Measurements from ENCODE around the gene HPGDS. TPM values are rescaled to one million over a fixed set of nuclear protein-coding genes. Genes with fewer than 3 reads are reported as not detected.
A peak's percentile ranks its signal among the peaks of the same experiment; 100 is the strongest.
"Not testable (repeated sequence)": the region's sequence is repeated elsewhere in the genome, so short reads cannot be mapped to it uniquely, and the experiment has no call there.

HPGDS gene
- total RNA-seq, 5 donors from 2014 or later (not counting 1 experiment from before 2014, with no cell fraction given) = 0.47 to 1.3 (median 1.2) TPM

DNA sequence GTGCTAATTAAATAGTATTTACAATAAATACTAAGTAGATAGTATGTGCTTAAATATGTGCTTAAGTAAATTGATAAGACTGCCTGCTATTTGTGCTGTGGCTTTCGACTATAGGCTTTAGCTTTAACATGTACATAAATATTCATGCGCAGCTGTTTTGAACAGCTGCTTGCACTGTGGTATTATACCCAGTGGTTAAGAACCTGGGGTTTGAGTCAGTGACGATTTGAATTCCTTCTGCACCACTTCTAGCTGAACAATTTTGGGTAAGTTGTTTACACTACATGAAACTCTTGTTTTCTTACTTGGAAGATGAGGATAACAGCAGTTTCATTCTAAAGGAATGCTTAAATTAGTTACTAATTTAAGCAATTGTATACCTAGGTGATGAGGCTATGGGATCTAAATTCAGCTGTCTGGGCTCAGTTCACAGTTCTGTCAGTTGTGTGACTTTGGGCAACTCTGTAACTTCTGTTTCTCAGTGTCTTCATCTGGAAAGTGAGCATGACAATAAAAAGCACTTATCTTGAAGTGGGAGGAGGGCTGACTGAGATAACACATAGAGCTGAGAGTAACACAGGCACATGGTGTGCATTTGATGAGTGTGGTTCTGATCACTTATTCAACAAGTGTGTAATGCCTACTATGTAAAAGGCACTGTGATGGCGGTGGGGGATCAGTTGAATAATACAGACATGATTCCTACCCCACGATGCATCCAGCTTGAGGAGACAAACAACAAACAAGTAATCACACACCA is 37.0 kb downstream of the HPGDS start:
- Histone ChIP-seq H3K4me3 (ENCODE audit: control insufficient read depth in 1 of 2, extremely low read depth in 1 of 2, low read length in 1 of 2) (no peak overlapping the region), H3K4me1 (ENCODE audit: control insufficient read depth in 1 of 2, extremely low read depth in 1 of 2, insufficient read depth in 2 of 2, low read length in 2 of 2) (no peaks in the 10 kb centered on the region), H3K27me3 (replicated peaks in 1 of 2; ENCODE audit: control insufficient read depth in 2 of 2, extremely low read depth in 1 of 2, insufficient read depth in 2 of 2, low read length in 1 of 2) (no peaks in the 10 kb centered on the region), H3K36me3 (ENCODE audit: control insufficient read depth in 2 of 2, extremely low read depth in 1 of 2, insufficient read depth in 1 of 2, low read length in 1 of 2) (no peaks in the 10 kb centered on the region), H3K9me3 (no peaks in the 10 kb centered on the region), H3K27ac (ENCODE audit: low read length) (no peak overlapping the region)
- POLR2A ChIA-PET = no interaction called here
- ATAC-seq (replicated peaks in 1 of 4) (no peak), DNase-seq (no peak)
- peaks cover 0 to 3% (median 0%) of the 10 kb centered on the region in 3 donors for H3K9me3 Mint-ChIP-seq
- no peaks in the 10 kb centered on the region for H3K4me1 Mint-ChIP-seq
- no peaks in the 10 kb centered on the region for H3K27me3 Mint-ChIP-seq
- H3K4me3 Mint-ChIP-seq = no peak overlapping the region
- 80% methylated on average over 1 of the region's 5 CpGs for WGBS (ENCODE audit: insufficient coverage)
- no peaks in the 10 kb centered on the region for H3K36me3 Mint-ChIP-seq
- CTCF ChIA-PET = no interaction called here
- H3K27ac Mint-ChIP-seq = no peak overlapping the region

- no peak overlapping the region for H3K4me3 ChIP-seq (ENCODE audit: control insufficient read depth in 1 of 2, extremely low read depth in 1 of 2, low read length in 1 of 2)
- no peaks in the 10 kb centered on the region for H3K27me3 ChIP-seq (replicated peaks in 1 of 2; ENCODE audit: control insufficient read depth in 2 of 2, extremely low read depth in 1 of 2, insufficient read depth in 2 of 2, low read length in 1 of 2)
- CTCF ChIA-PET = interaction anchor here in 1 of 2 donors (0.5 kb wide), 1 partner anchor 29 kb away, joined by 8 read pairs; no protein-coding TSS in a partner anchor
- Mint-ChIP-seq H3K4me1 (no peaks in the 10 kb centered on the region), H3K4me3 (no peak overlapping the region), H3K36me3 (no peaks in the 10 kb centered on the region), H3K9me3 (no peaks in the 10 kb centered on the region), H3K27me3 (no peaks in the 10 kb centered on the region), H3K27ac (no peak overlapping the region)
- no peaks in the 10 kb centered on the region for H3K9me3 ChIP-seq
- H3K27ac ChIP-seq (ENCODE audit: low read length) = no peak overlapping the region
- peak in 1 of 35 experiments; percentile 45 for DNase-seq
- WGBS (ENCODE audit: insufficient coverage) = no CpG with 5 or more reads among the region's 2 CpGs
- ATAC-seq (replicated peaks in 1 of 4) = peak in 1 of 4 experiments; percentile 33
- H3K4me1 ChIP-seq (ENCODE audit: control insufficient read depth in 1 of 2, extremely low read depth in 1 of 2, insufficient read depth in 2 of 2, low read length in 2 of 2) = no peaks in the 10 kb centered on the region
- POLR2A ChIA-PET = no interaction called here
- H3K36me3 ChIP-seq (ENCODE audit: control insufficient read depth in 2 of 2, extremely low read depth in 1 of 2, insufficient read depth in 1 of 2, low read length in 1 of 2) = no peaks in the 10 kb centered on the region
These were observed 38.2 kb downstream of the HPGDS start for GRCh38 chr4:94304365-94304971.

GRCh38 chr4:94302191-94302590 is 40.4 kb downstream of the HPGDS start:
- Histone ChIP-seq H3K27ac (ENCODE audit: low read length) (no peak overlapping the region), H3K4me3 (ENCODE audit: control insufficient read depth in 1 of 2, extremely low read depth in 1 of 2, low read length in 1 of 2) (no peak overlapping the region), H3K27me3 (replicated peaks in 1 of 2; ENCODE audit: control insufficient read depth in 2 of 2, extremely low read depth in 1 of 2, insufficient read depth in 2 of 2, low read length in 1 of 2) (no peaks in the 10 kb centered on the region), H3K9me3 (no peaks in the 10 kb centered on the region), H3K36me3 (ENCODE audit: control insufficient read depth in 2 of 2, extremely low read depth in 1 of 2, insufficient read depth in 1 of 2, low read length in 1 of 2) (no peaks in the 10 kb centered on the region), H3K4me1 (ENCODE audit: control insufficient read depth in 1 of 2, extremely low read depth in 1 of 2, insufficient read depth in 2 of 2, low read length in 2 of 2) (no peaks in the 10 kb centered on the region)
- DNase-seq (no peak), ATAC-seq (replicated peaks in 1 of 4) (no peak)
- Mint-ChIP-seq H3K4me1 (no peaks in the 10 kb centered on the region), H3K27ac (no peak overlapping the region), H3K36me3 (no peaks in the 10 kb centered on the region), H3K27me3 (no peaks in the 10 kb centered on the region), H3K4me3 (no peak overlapping the region), H3K9me3 (no peaks in the 10 kb centered on the region)
- WGBS (ENCODE audit: insufficient coverage) = no CpG with 5 or more reads among the region's 2 CpGs
- ChIA-PET POLR2A (interaction anchor here (0.5 to 0.6 kb wide), 2 partner anchors 24 to 47 kb away, joined by 3 read pairs; no protein-coding TSS in a partner anchor), CTCF (interaction anchor here in 1 of 2 donors (1.1 kb wide), 1 partner anchor 87 kb away, joined by 4 read pairs; no protein-coding TSS in a partner anchor)

DNA sequence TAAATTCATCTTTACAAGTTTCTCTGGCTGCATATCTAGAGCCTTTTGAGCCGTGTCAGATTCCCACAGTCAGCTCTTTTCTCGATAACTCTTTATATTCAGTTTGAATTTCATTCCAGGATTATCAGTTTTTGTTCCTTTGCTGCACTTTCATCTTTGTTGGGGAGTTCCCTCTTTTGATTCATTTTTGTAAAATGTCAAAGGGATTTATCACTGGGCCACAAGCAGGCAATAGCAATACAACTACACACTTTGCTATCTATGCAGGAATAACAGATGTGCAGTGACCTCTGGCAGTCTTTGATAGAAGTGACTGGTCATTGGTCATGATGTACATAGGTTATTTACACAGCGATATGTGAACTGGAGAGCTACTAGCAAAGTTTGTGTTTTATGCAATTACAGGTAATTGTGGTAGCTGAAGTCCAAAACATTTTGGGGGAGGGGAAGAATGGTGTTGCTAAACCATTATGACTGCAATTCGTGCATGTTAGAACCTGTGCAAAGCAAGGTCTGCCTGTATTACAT is 43.8 kb downstream of the HPGDS start:
- Histone ChIP-seq H3K27me3 (replicated peaks in 1 of 2; ENCODE audit: control insufficient read depth in 2 of 2, extremely low read depth in 1 of 2, insufficient read depth in 2 of 2, low read length in 1 of 2) (no peaks in the 10 kb centered on the region), H3K4me3 (ENCODE audit: control insufficient read depth in 1 of 2, extremely low read depth in 1 of 2, low read length in 1 of 2) (no peak overlapping the region), H3K36me3 (ENCODE audit: control insufficient read depth in 2 of 2, extremely low read depth in 1 of 2, insufficient read depth in 1 of 2, low read length in 1 of 2) (no peaks in the 10 kb centered on the region), H3K9me3 (no peaks in the 10 kb centered on the region), H3K27ac (ENCODE audit: low read length) (no peak overlapping the region), H3K4me1 (ENCODE audit: control insufficient read depth in 1 of 2, extremely low read depth in 1 of 2, insufficient read depth in 2 of 2, low read length in 2 of 2) (no peaks in the 10 kb centered on the region)
- no peaks in the 10 kb centered on the region for H3K9me3 Mint-ChIP-seq
- 92% methylated on average over 2 of the region's 4 CpGs for WGBS (ENCODE audit: insufficient coverage)
- H3K4me1 Mint-ChIP-seq = no peaks in the 10 kb centered on the region
- no peaks in the 10 kb centered on the region for H3K36me3 Mint-ChIP-seq
- no peak overlapping the region for H3K27ac Mint-ChIP-seq
- no peak overlapping the region for H3K4me3 Mint-ChIP-seq
- no peak for ATAC-seq (replicated peaks in 1 of 4)
- no peak for DNase-seq
- ChIA-PET POLR2A (no interaction called here), CTCF (no interaction called here)
- no peaks in the 10 kb centered on the region for H3K27me3 Mint-ChIP-seq

GRCh38 chr4:94295473-94295872 is 47.2 kb downstream of the HPGDS start:
- H3K27ac Mint-ChIP-seq; H3K9me3 Mint-ChIP-seq; H3K27me3 ChIP-seq (replicated peaks in 1 of 2; ENCODE audit: control insufficient read depth in 2 of 2, extremely low read depth in 1 of 2, insufficient read depth in 2 of 2, low read length in 1 of 2); ATAC-seq (replicated peaks in 1 of 4); POLR2A ChIA-PET; H3K9me3 ChIP-seq; H3K4me1 ChIP-seq (ENCODE audit: control insufficient read depth in 1 of 2, extremely low read depth in 1 of 2, insufficient read depth in 2 of 2, low read length in 2 of 2); H3K4me3 ChIP-seq (ENCODE audit: control insufficient read depth in 1 of 2, extremely low read depth in 1 of 2, low read length in 1 of 2); CTCF ChIA-PET; DNase-seq; H3K27ac ChIP-seq (ENCODE audit: low read length); H3K4me1 Mint-ChIP-seq; H3K4me3 Mint-ChIP-seq; H3K27me3 Mint-ChIP-seq: not testable (repeated sequence)
- H3K36me3 Mint-ChIP-seq = peaks cover 16% of the 10 kb centered on the region
- peaks cover 0 to 11% of the 10 kb centered on the region in 2 donors for H3K36me3 ChIP-seq (ENCODE audit: control insufficient read depth in 2 of 2, extremely low read depth in 1 of 2, insufficient read depth in 1 of 2, low read length in 1 of 2)
- WGBS (ENCODE audit: insufficient coverage) = 66% methylated on average over 5 of the region's 6 CpGs

DNA sequence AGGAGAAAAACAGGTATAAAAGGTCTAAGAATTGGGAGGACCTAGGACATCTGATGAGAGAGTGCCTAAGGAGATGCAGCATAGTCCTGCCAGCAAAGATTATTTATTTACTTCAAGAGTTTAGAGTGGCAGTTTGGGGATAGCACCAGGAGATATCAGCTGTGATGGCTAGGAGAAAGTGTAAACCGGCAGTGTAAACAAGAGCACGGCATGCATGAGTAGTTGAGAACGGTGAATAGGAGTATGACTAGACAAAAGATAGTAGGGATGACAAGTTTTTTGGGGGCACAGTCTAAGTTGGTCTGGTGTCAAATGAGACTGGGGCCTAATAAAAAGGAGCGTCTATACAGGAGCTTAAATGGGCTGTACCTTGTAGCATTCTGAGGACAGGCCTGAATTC is 48.7 kb downstream of the HPGDS start:
- H3K9me3 ChIP-seq; H3K27ac Mint-ChIP-seq; H3K4me3 Mint-ChIP-seq; ATAC-seq (replicated peaks in 1 of 4); H3K4me1 Mint-ChIP-seq; H3K27ac ChIP-seq (ENCODE audit: low read length); DNase-seq; H3K4me3 ChIP-seq (ENCODE audit: control insufficient read depth in 1 of 2, extremely low read depth in 1 of 2, low read length in 1 of 2); POLR2A ChIA-PET; H3K27me3 ChIP-seq (replicated peaks in 1 of 2; ENCODE audit: control insufficient read depth in 2 of 2, extremely low read depth in 1 of 2, insufficient read depth in 2 of 2, low read length in 1 of 2); H3K27me3 Mint-ChIP-seq; CTCF ChIA-PET; H3K4me1 ChIP-seq (ENCODE audit: control insufficient read depth in 1 of 2, extremely low read depth in 1 of 2, insufficient read depth in 2 of 2, low read length in 2 of 2); H3K9me3 Mint-ChIP-seq: not testable (repeated sequence)
- 100% methylated on average over 1 of the region's 4 CpGs for WGBS (ENCODE audit: insufficient coverage)
- peaks cover 26% of the 10 kb centered on the region for H3K36me3 Mint-ChIP-seq
- H3K36me3 ChIP-seq (ENCODE audit: control insufficient read depth in 2 of 2, extremely low read depth in 1 of 2, insufficient read depth in 1 of 2, low read length in 1 of 2) = peaks cover 0 to 19% of the 10 kb centered on the region in 2 donors

All from T-cell (primary cell).